ENCODE data around the gene PIP5KL1.

Gene PIP5KL1

DNA sequence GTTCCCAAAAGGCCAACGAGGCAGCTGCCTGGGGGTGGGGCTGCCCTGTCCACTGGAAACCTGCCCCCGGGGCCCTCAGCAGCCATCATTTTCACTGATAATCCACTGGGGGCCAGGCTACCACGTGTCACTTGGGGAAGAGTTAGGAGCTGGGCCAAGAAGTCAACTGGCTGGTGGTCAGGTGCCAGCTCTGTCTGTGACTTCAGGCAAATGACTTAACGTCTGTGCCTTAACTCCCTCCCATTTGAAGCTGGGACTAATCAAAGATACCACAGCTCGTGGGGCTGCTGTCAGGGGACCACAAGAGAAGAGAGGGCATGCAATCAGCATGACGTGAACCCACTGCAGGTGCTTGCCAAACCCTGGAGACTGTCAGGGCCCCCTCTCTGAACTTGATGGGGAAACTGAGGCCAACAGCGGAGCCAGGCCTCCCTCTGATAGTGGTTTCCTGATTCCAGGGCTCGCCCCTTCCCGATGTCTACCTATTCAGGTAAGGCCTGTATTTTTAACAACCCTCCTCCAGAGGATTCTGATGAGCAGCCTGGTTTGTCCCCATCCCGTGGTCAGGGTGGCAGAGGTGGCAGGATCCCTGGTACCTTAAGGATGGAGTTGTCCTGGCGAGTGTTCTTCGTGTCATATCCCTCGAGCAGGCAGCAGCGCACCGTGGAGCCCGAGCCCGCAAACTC lies 19.4 kb upstream of the PIP5KL1 start:
- H2AFZ ChIP-seq (ENCODE audit: low read length) = no peak overlapping the region
- peaks cover 3% of the 10 kb centered on the region for H4K20me1 ChIP-seq (ENCODE audit: insufficient read depth, low read length, poor library complexity, severe bottlenecking)
- no peaks in the 10 kb centered on the region for H3F3A ChIP-seq (ENCODE audit: low read depth)
- H3K4me2 ChIP-seq (ENCODE audit: low read depth, low read length, poor library complexity, severe bottlenecking) = no peak overlapping the region
- no peak overlapping the region for H3K9ac ChIP-seq (ENCODE audit: low read depth, low read length, poor library complexity, severe bottlenecking)
- no peak overlapping the region for H3K4me3 ChIP-seq (ENCODE audit: low read length, poor library complexity, severe bottlenecking)
- no peaks in the 10 kb centered on the region for H3K9me2 ChIP-seq (replicated peaks; ENCODE audit: low read depth, low read length)
- H3K4me1 ChIP-seq (ENCODE audit: insufficient read depth, low read length, poor library complexity, severe bottlenecking) = peaks cover 3% of the 10 kb centered on the region
- H3K36me3 ChIP-seq (ENCODE audit: insufficient read depth, low read length) = peaks cover 21% of the 10 kb centered on the region; the same call in 1 of the 2 replicates
- no peak for TF ChIP-seq EZH2phosphoT487 (IDR thresholded peaks at IDR 0.05; ENCODE audit: borderline replicate concordance)
- TF ChIP-seq, protein P1, sequence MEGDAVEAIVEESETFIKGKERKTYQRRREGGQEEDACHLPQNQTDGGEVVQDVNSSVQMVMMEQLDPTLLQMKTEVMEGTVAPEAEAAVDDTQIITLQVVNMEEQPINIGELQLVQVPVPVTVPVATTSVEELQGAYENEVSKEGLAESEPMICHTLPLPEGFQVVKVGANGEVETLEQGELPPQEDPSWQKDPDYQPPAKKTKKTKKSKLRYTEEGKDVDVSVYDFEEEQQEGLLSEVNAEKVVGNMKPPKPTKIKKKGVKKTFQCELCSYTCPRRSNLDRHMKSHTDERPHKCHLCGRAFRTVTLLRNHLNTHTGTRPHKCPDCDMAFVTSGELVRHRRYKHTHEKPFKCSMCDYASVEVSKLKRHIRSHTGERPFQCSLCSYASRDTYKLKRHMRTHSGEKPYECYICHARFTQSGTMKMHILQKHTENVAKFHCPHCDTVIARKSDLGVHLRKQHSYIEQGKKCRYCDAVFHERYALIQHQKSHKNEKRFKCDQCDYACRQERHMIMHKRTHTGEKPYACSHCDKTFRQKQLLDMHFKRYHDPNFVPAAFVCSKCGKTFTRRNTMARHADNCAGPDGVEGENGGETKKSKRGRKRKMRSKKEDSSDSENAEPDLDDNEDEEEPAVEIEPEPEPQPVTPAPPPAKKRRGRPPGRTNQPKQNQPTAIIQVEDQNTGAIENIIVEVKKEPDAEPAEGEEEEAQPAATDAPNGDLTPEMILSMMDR (conservative IDR thresholded peaks at IDR 0.05; ENCODE audit: low read length) = no peak
- no peaks in the 10 kb centered on the region for H3K27me3 ChIP-seq (ENCODE audit: insufficient read depth, low read length, poor library complexity, severe bottlenecking)
- H3K9me3 ChIP-seq (ENCODE audit: insufficient read depth, low read depth, low read length) = no peaks in the 10 kb centered on the region
- H3K79me2 ChIP-seq (ENCODE audit: insufficient read depth, low read length) = peaks cover 25% of the 10 kb centered on the region; the same call in 1 of the 2 replicates

DNA sequence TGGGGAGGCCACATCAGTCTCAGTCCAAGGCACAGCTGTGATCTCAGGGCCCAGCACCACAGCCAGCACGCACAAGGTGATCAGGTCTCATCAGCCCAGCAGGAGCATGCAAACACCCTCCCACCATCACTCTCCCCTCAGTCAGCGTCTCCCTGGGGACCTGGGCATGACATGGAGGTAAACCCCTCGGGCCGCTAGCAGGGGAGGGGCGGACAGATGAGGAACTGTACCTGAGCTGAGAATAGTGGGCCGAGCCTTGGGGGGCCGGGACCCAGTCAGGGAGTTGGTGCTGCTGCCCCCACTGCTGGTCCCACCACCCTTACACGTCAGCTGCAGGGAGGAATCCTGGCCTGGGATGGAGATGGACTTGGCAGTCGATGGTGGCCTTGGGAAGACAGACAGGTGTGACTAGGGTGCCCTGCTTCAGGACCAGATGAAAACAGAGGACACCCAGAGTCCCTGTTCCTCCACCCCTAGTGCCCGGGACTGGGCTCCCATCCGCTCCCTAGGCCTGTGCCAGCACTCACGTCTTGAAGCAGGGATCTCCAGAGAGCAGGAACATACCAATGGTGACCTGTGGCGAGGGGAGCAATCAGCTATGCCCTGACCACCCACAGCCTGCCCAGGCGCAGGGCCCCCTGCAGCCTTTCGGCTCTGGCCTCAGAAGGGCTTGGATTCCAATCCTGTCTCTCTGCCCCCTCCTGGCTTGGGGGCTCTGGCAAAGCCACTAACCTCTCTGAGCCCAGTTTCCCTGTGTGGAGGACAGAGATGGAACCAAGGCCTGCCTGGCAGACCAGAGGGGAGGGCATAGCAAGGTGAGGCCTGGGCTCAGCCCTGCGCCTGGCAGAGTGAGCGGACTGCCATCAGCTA lies 17.5 kb upstream of the PIP5KL1 start:
- Histone ChIP-seq H3K4me3 (ENCODE audit: low read length, poor library complexity, severe bottlenecking) (no peak overlapping the region), H3F3A (ENCODE audit: low read depth) (no peaks in the 10 kb centered on the region), H3K9ac (ENCODE audit: low read depth, low read length, poor library complexity, severe bottlenecking) (no peak overlapping the region), H2AFZ (ENCODE audit: low read length) (no peak overlapping the region), H3K9me3 (ENCODE audit: insufficient read depth, low read depth, low read length) (no peaks in the 10 kb centered on the region), H4K20me1 (ENCODE audit: insufficient read depth, low read length, poor library complexity, severe bottlenecking) (no peaks in the 10 kb centered on the region), H3K79me2 (ENCODE audit: insufficient read depth, low read length) (peaks cover 8% of the 10 kb centered on the region; the same call in 1 of the 2 replicates), H3K4me1 (ENCODE audit: insufficient read depth, low read length, poor library complexity, severe bottlenecking) (no peaks in the 10 kb centered on the region), H3K27me3 (ENCODE audit: insufficient read depth, low read length, poor library complexity, severe bottlenecking) (no peaks in the 10 kb centered on the region), H3K36me3 (ENCODE audit: insufficient read depth, low read length) (peaks cover 37% of the 10 kb centered on the region; the same call in 1 of the 2 replicates), H3K4me2 (ENCODE audit: low read depth, low read length, poor library complexity, severe bottlenecking) (no peak overlapping the region), H3K9me2 (replicated peaks; ENCODE audit: low read depth, low read length) (no peaks in the 10 kb centered on the region)
- TF ChIP-seq, protein P1 (conservative IDR thresholded peaks at IDR 0.05; ENCODE audit: low read length) = no peak
- no peak for TF ChIP-seq EZH2phosphoT487 (IDR thresholded peaks at IDR 0.05; ENCODE audit: borderline replicate concordance)

DNA sequence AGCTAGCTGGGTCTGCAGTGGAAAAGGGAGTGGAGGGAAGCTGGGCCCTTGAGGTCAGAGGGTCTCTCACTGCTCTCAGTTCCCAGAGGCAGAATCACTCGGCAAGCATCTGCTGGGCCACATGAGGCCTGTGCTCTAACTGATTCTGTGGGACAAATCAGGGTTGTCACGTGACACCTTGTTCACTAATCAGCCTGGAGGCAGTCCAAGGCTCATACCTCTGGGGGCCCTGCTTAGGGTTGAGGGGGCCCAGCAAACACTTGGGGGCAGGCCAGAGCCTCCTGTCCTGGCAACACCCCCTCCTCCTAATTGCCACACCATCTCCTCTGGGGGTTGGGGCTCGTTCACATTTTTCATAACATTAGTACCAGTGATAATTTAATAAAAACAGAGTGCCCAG lies 16.2 kb upstream of the PIP5KL1 start:
- H3F3A ChIP-seq (ENCODE audit: low read depth) = no peaks in the 10 kb centered on the region
- no peaks in the 10 kb centered on the region for H3K4me1 ChIP-seq (ENCODE audit: insufficient read depth, low read length, poor library complexity, severe bottlenecking)
- no peak overlapping the region for H3K4me2 ChIP-seq (ENCODE audit: low read depth, low read length, poor library complexity, severe bottlenecking)
- H4K20me1 ChIP-seq (ENCODE audit: insufficient read depth, low read length, poor library complexity, severe bottlenecking) = no peaks in the 10 kb centered on the region
- no peak for TF ChIP-seq EZH2phosphoT487 (IDR thresholded peaks at IDR 0.05; ENCODE audit: borderline replicate concordance)
- TF ChIP-seq, protein P1 (conservative IDR thresholded peaks at IDR 0.05; ENCODE audit: low read length) = no peak
- no peak overlapping the region for H3K9ac ChIP-seq (ENCODE audit: low read depth, low read length, poor library complexity, severe bottlenecking)
- no peaks in the 10 kb centered on the region for H3K9me2 ChIP-seq (replicated peaks; ENCODE audit: low read depth, low read length)
- H3K79me2 ChIP-seq (ENCODE audit: insufficient read depth, low read length) = peaks cover under 1% of the 10 kb centered on the region; the same call in 1 of the 2 replicates
- H3K4me3 ChIP-seq (ENCODE audit: low read length, poor library complexity, severe bottlenecking) = no peak overlapping the region
- H3K9me3 ChIP-seq (ENCODE audit: insufficient read depth, low read depth, low read length) = no peaks in the 10 kb centered on the region
- H2AFZ ChIP-seq (ENCODE audit: low read length) = no peak overlapping the region
- H3K36me3 ChIP-seq (ENCODE audit: insufficient read depth, low read length) = peaks cover 50% of the 10 kb centered on the region; the same call in 1 of the 2 replicates
- no peaks in the 10 kb centered on the region for H3K27me3 ChIP-seq (ENCODE audit: insufficient read depth, low read length, poor library complexity, severe bottlenecking)
